IPS-15b (cell line): ENCODE measurements around the gene NBAS.

Experiments
- H3K27me3 ChIP-seq: one replicate; pipeline ENCODE4 v1.6.1; 2013; ENCODE audit warnings: low read length; ENCODE audit not compliant: control insufficient read depth, insufficient read depth
- H3K36me3 ChIP-seq: one replicate; pipeline ENCODE4 v1.6.1; 2013; ENCODE audit warnings: low read length; ENCODE audit not compliant: control insufficient read depth, insufficient read depth
- H3K4me1 ChIP-seq: one replicate; pipeline ENCODE4 v1.6.1; 2013; ENCODE audit warnings: mild to moderate bottlenecking, low read length; ENCODE audit not compliant: control insufficient read depth, insufficient read depth
- H3K4me3 ChIP-seq: one replicate; pipeline ENCODE4 v1.5.1; 2013; ENCODE audit warnings: low read depth, low read length
- H3K9ac ChIP-seq: one replicate; pipeline ENCODE4 v1.6.1; 2013; ENCODE audit warnings: low read depth, mild to moderate bottlenecking, low read length
- H3K9me3 ChIP-seq: one replicate; pipeline ENCODE4 v1.6.1; 2013; ENCODE audit warnings: mild to moderate bottlenecking, low read length; ENCODE audit not compliant: control insufficient read depth, insufficient read depth

Gene NBAS

GRCh38 chr2:15383695-15384350 is 177.3 kb downstream of the NBAS start:
- H3K4me3 ChIP-seq = no peak overlapping the region
- H3K27me3 ChIP-seq = no peaks in the 10 kb centered on the region
- H3K9me3 ChIP-seq = no peaks in the 10 kb centered on the region
- no peaks in the 10 kb centered on the region for H3K36me3 ChIP-seq
- no peak overlapping the region for H3K9ac ChIP-seq
- H3K4me1 ChIP-seq = no peaks in the 10 kb centered on the region

DNA sequence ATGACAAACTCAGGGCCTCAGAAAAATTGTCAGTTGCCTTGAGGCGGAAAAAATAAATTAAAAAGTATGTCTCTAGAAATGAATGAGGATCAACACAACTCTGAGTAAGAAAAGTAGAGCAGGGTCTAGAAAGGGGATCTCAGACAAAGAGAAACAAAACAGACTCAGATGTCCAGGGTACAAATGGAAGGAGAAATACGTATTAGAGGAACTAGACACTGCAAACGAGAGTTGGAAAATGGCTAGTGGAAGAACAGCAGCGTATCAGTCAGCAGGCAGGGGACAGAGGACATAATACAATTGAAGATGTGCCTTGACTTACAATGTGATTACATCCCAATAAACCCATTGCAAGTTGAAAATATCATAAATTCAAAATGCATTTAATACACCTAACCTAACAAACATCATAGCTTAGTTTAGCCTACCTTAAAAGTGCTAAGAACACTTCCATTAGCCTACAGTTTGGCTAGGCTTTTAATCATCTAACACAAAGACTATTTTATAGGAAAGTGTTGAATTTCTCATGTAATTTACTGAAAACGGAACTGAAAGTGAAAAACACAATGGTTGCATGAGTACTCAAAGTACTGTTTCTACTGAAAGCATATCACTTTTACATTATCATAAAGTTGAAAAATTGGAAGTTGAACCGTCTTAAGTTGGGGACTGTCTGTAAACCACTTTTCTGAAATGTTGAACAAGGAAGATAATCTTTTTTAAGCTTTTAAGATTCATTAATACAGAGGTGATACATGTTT is 182.8 kb downstream of the NBAS start:
- no peak overlapping the region for H3K4me3 ChIP-seq
- no peaks in the 10 kb centered on the region for H3K4me1 ChIP-seq
- H3K9me3 ChIP-seq = no peaks in the 10 kb centered on the region
- no peaks in the 10 kb centered on the region for H3K36me3 ChIP-seq
- no peak overlapping the region for H3K9ac ChIP-seq
- H3K27me3 ChIP-seq = no peaks in the 10 kb centered on the region

DNA sequence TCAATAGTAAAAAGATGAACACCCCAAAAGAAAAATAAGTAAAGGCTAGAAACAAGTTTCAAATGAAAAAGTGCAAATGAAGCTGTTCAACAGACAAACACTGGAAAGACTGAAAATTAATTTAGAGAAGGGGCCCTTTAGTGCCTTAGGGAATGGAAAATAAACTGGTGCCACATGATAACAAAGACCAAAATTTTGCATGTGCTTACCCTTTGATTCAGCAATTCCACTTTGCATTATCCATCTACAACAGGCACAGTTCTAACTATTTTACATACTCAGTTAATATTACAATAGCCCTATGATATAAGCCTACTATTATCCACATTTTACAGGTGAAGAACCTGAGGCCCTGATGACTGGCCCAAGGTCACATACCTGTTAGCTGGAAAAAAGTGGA is 183.9 kb downstream of the NBAS start:
- Histone ChIP-seq H3K4me3 (no peak overlapping the region), H3K27me3 (no peaks in the 10 kb centered on the region), H3K9ac (no peak overlapping the region), H3K4me1 (no peaks in the 10 kb centered on the region), H3K36me3 (no peaks in the 10 kb centered on the region), H3K9me3 (no peaks in the 10 kb centered on the region)

DNA sequence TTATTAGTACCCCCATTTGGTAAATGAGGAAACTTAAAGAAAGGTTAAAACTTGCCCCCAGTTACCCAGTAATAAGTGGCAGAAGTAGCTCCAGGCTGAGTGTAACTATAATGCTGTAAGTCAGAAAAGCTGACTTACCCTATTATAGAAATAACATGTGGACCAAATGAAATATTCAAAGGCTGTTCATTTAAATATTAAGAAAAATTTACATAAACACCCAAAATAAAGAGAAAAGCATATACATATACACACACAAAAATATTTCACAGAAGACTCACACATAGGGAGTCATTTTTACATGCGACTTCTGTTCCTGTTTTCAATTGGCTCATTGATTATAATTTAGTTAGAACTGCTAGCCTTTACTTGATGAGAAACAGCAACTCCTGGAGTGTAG is 189.1 kb downstream of the NBAS start:
- Histone ChIP-seq H3K36me3 (no peaks in the 10 kb centered on the region), H3K27me3 (no peaks in the 10 kb centered on the region), H3K9me3 (no peaks in the 10 kb centered on the region), H3K9ac (no peak overlapping the region), H3K4me1 (peaks cover 2% of the 10 kb centered on the region), H3K4me3 (no peak overlapping the region)

GRCh38 chr2:15369129-15369528 is 192.0 kb downstream of the NBAS start:
- Histone ChIP-seq H3K9ac (no peak overlapping the region), H3K36me3 (no peaks in the 10 kb centered on the region), H3K9me3 (no peaks in the 10 kb centered on the region), H3K4me3 (no peak overlapping the region), H3K27me3 (no peaks in the 10 kb centered on the region), H3K4me1 (peaks cover 4% of the 10 kb centered on the region)

GRCh38 chr2:15367715-15368114 is 193.4 kb downstream of the NBAS start:
- Histone ChIP-seq H3K9me3 (no peaks in the 10 kb centered on the region), H3K36me3 (no peaks in the 10 kb centered on the region), H3K4me3 (no peak overlapping the region)

GRCh38 chr2:15367205-15367604 is 193.9 kb downstream of the NBAS start:
- Histone ChIP-seq H3K9ac (no peak overlapping the region), H3K27me3 (no peaks in the 10 kb centered on the region), H3K4me3 (no peak overlapping the region)

More at GRCh38 chr2:15367715-15368114, 193.4 kb downstream of the NBAS start:
- H3K27me3 ChIP-seq = no peaks in the 10 kb centered on the region
- peaks cover 4% of the 10 kb centered on the region for H3K4me1 ChIP-seq
- H3K9ac ChIP-seq = no peak overlapping the region

DNA sequence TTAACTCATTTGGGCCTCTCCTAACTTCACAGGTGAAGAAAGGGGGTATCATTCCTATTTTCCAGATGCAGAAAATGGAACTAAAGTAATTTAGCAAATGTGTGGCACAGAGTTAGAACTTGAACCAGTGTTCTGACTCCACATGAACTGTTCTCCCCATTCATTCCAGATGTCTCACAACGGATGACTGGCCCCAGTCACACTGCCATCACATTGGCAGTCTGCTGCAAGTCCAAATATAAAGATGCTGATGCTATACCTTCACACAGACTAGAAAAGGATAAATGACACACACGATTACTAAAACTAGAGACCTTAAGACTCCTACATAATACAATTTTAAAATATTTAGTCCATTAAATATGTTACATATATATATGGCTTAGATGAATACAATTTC is 195.7 kb downstream of the NBAS start:
- H3K4me3 ChIP-seq = no peak overlapping the region
- H3K9me3 ChIP-seq = no peaks in the 10 kb centered on the region
- H3K27me3 ChIP-seq = no peaks in the 10 kb centered on the region
- no peak overlapping the region for H3K9ac ChIP-seq
- no peaks in the 10 kb centered on the region for H3K36me3 ChIP-seq
- H3K4me1 ChIP-seq = peaks cover 4% of the 10 kb centered on the region

More at GRCh38 chr2:15367205-15367604, 193.9 kb downstream of the NBAS start:
- Histone ChIP-seq H3K9me3 (no peaks in the 10 kb centered on the region), H3K36me3 (no peaks in the 10 kb centered on the region), H3K4me1 (peaks cover 4% of the 10 kb centered on the region)

DNA sequence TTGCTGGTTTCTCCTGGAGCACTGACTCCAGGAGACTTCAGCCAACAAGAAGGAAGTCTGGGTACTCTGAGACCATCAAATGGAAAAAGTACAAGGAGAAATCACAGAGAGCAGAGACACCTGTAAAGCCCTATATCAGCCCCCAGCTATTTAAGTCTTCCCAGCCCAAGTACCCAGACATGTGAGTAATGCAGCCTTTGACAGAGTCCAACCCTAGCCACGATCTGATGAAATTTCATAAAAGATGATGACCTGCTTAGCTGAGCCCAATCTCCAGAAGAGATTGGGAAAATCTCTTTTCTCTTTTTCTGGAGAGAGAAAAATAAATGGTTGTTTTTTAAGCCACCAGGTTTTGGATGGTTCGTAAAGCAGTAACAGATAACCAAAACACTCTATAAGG is 196.6 kb downstream of the NBAS start:
- H3K9ac ChIP-seq = no peak overlapping the region
- H3K9me3 ChIP-seq = no peaks in the 10 kb centered on the region
- H3K36me3 ChIP-seq = no peaks in the 10 kb centered on the region
- no peak overlapping the region for H3K4me3 ChIP-seq
- peaks cover 4% of the 10 kb centered on the region for H3K4me1 ChIP-seq
- no peaks in the 10 kb centered on the region for H3K27me3 ChIP-seq

DNA sequence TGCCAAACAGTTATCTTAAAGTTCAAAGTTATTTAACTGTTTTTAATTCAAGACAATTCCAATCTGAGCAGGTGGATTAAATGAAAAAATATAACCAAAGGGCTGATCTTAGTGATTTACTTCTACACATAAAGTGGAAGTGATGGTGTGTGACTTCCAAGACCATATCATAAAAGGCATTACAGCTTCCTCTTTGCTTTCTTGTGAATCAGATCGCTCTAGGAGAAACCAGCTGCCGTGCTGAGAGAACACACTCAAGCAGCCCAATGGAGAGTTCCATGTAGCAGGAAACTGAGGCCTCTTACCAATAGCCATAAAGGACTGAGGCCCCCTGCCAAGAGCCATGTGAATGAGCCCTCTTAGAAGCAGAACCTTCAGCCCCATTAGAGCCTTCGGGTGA is 197.4 kb downstream of the NBAS start:
- Histone ChIP-seq H3K9ac (no peak overlapping the region), H3K9me3 (no peaks in the 10 kb centered on the region), H3K4me1 (peaks cover 4% of the 10 kb centered on the region), H3K4me3 (no peak overlapping the region), H3K36me3 (no peaks in the 10 kb centered on the region), H3K27me3 (no peaks in the 10 kb centered on the region)

DNA sequence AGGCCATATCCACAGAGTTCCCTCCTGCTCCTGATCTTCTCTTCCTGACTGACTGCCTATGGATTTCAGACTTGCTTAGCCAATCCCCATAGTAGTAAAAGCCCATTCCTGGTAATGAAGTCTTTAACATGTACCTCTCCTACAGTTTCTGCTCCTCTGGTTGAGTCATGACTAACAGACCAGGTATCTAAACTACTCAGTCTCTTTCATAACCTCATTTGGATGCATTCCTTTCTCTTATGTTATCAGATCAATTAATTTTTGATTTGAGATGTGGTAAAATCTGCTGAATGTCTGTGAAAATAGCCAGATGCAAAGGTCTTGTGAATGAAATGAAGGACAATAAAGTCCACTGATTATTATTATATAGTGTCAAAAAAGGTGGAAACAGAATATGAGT is 198.0 kb downstream of the NBAS start:
- Histone ChIP-seq H3K9ac (no peak overlapping the region), H3K36me3 (no peaks in the 10 kb centered on the region), H3K9me3 (no peaks in the 10 kb centered on the region), H3K4me3 (no peak overlapping the region), H3K4me1 (peaks cover 4% of the 10 kb centered on the region), H3K27me3 (no peaks in the 10 kb centered on the region)
